Activated naive CD4-positive, alpha-beta T cell treated with anti-CD3 and anti-CD28 coated beads, Interleukin-2, amount 10 ng/mL, durations not matched to agents 7 days and 5 days (primary cell): ENCODE data around the gene PARP16.
A peak's percentile ranks its signal among the peaks of the same experiment; 100 is the strongest.

Source experiments
- CTCF ChIA-PET: fragments of 350-600 bp; sonication (Branson Sonifier 250); formaldehyde crosslinking; loops from one replicate; lab custom pipeline; 2021; ENCODE audit warnings: antibody characterized with exemption; lab: Charles Lee
- DNase-seq: peaks from one replicate; pipeline ENCODE4 v3.0.0-alpha.2; 2020
- H3K27ac Mint-ChIP-seq: one replicate; pipeline ENCODE4 v1.8.0; 2021; ENCODE audit warnings: mild to moderate bottlenecking, moderate library complexity, mixed read lengths
- H3K27me3 Mint-ChIP-seq: one replicate; pipeline ENCODE4 v1.8.0; 2021; ENCODE audit warnings: mild to moderate bottlenecking, mixed read lengths
- H3K36me3 Mint-ChIP-seq: one replicate; pipeline ENCODE4 v1.8.0; 2021; ENCODE audit warnings: mixed read lengths
- H3K4me1 Mint-ChIP-seq: one replicate; pipeline ENCODE4 v1.8.0; 2021; ENCODE audit warnings: mixed read lengths
- H3K4me3 Mint-ChIP-seq: one replicate; pipeline ENCODE4 v1.8.0; 2021; ENCODE audit warnings: mild to moderate bottlenecking, moderate library complexity, mixed read lengths
- H3K9me3 Mint-ChIP-seq: one replicate; pipeline ENCODE4 v1.8.0; 2021; ENCODE audit warnings: mixed read lengths

PARP16 gene

DNA sequence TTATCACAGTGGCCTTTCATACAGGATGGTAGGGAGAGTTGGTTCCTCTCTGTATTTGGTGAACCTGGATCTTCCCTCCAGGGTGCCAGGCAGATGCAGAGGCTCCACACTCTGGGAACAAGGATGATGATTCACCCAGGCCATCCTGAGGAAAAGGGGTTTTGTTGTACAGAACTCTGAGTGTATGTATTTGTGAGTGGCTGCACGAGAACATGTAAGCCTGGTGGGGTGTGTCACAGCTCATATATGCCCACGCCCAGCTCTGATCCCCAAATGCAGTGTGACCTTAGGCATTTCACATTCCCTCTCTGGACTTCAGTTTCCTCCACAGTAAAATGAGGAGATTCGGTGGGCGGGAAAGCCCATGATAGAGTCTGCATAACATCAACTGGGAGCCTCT lies 63.8 kb downstream of the PARP16 start:
- CTCF ChIA-PET: no interaction called here
- Mint-ChIP-seq H3K9me3 (no peaks in the 10 kb centered on the region), H3K4me1 (no peaks in the 10 kb centered on the region), H3K36me3 (no peaks in the 10 kb centered on the region), H3K4me3 (no peak overlapping the region), H3K27ac (no peak overlapping the region), H3K27me3 (peaks cover 14% of the 10 kb centered on the region)
- DNase-seq: no peak

DNA sequence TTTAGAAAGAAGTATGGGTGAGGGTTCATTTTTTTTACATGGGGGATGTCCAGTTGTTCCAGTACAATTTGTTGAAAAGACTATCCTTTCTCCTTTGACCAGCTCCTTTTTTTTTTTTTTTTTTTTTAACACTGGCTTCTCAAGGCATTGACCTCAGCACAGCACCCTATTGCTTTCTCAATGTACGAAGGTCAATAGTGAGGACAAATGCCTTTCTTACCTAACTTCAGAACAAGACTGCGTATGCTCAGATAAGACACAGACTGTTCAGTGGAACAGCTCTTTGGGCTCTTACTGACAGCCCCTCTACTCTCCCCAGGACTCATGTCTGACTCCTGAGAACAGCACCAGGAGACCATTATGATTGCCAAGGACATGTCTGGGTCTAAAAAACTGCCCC lies 65.0 kb downstream of the PARP16 start:
- Mint-ChIP-seq H3K9me3 (no peaks in the 10 kb centered on the region), H3K4me1 (no peaks in the 10 kb centered on the region), H3K27me3 (peaks cover 14% of the 10 kb centered on the region), H3K36me3 (no peaks in the 10 kb centered on the region), H3K27ac (no peak overlapping the region), H3K4me3 (no peak overlapping the region)
- no peak for DNase-seq
- CTCF ChIA-PET: interaction anchor here (1.2 kb wide), 1 partner anchor 10 kb away, joined by 3 read pairs; no protein-coding TSS in a partner anchor

DNA sequence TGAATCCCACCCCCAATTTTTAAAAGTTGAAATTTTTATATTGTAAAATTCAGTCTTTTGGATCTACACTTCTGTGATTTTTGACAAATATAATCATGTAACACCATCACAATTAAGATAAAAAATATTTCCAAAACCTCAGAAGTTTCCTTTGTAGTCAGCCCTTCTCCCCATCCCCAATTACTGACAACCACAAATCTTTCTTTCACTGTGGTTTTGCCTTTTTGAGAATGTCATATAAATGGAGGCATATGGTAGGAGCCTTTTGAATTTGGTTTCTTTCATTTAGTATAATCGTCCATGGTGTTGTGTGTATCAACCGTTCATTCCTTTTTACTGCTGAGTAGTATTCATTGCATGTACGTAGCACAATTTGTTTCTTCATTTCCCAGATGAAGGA lies 67.5 kb downstream of the PARP16 start:
- Mint-ChIP-seq H3K27ac (no peak overlapping the region), H3K27me3 (peaks cover 14% of the 10 kb centered on the region), H3K4me1 (no peaks in the 10 kb centered on the region), H3K36me3 (no peaks in the 10 kb centered on the region), H3K4me3 (no peak overlapping the region), H3K9me3 (no peaks in the 10 kb centered on the region)
- no peak for DNase-seq
- CTCF ChIA-PET: no interaction called here

DNA sequence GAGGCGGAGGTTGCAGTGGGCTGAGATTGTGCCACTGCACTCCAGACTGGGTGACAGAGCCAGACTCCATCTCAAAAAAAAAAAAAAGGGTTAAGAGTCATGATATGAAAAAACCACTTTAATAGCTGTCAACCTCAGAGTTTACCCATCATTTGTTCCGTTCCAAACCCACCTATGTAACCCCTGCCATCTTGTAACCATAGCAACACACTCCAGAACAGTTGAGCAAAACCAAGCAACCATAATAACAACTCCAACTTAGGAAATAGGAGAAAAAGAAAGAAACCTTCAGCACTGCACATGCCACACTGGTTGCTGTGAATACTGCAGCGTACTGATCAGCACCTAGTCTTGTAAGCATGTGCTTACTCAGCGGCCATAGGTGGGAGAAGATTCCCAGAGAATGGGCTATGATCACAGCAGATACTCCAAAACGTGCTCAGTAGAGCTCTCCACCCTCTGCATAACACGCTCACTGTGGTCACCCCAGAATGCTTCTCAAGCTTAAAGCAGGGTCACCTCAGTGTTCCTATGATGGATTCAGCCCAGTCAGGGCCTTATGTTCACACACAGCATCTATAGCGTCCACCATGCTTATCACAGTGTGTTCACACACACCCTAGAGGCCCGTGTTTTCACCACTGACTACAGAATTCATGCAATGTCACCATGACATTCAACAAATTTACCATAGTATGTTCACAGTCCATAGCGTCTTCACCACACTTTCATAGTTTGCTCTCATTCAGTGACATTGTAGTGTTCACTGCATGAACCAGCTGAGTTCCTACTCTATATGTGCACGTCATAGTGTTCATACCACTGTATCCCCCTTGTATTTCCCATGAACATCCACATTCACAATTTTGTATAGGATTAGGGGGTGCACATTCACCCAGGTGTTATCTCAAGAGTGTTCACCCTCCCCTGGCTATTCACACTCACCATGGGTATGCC lies 68.9 kb downstream of the PARP16 start:
- Mint-ChIP-seq H3K27ac (no peak overlapping the region), H3K27me3 (peaks cover 8% of the 10 kb centered on the region), H3K4me1 (no peaks in the 10 kb centered on the region), H3K4me3 (no peak overlapping the region), H3K36me3 (no peaks in the 10 kb centered on the region), H3K9me3 (no peaks in the 10 kb centered on the region)
- CTCF ChIA-PET: interaction anchor here (1.1 kb wide), 1 partner anchor 21 kb away, joined by 3 read pairs; no protein-coding TSS in a partner anchor
- DNase-seq: no peak

DNA sequence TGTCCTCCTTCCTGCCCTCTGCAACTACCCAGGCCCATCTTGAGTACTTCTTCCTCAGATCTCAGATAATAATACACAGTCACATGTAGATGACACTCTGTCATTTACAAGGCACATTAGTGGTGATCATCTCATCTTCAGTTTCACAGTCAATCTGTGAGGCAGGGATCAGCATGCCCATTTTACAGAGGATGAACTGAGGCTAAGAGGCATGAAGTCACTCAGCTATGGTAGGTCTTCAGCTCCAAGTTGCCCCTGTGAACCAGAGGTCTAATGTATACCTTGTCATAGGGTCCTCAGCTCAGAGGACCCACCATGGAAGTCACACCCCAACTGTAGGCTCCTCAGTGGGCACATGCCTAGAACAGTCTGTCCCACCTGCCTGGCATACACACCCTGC lies 71.2 kb downstream of the PARP16 start:
- Mint-ChIP-seq H3K4me1 (no peaks in the 10 kb centered on the region), H3K27ac (no peak overlapping the region), H3K9me3 (no peaks in the 10 kb centered on the region), H3K4me3 (no peak overlapping the region), H3K27me3 (no peaks in the 10 kb centered on the region), H3K36me3 (no peaks in the 10 kb centered on the region)
- no peak for DNase-seq
- CTCF ChIA-PET: interaction anchor here (0.7 to 1.4 kb wide), 2 partner anchors 8 to 51 kb away, joined by 3 to 4 read pairs; no protein-coding TSS in a partner anchor

DNA sequence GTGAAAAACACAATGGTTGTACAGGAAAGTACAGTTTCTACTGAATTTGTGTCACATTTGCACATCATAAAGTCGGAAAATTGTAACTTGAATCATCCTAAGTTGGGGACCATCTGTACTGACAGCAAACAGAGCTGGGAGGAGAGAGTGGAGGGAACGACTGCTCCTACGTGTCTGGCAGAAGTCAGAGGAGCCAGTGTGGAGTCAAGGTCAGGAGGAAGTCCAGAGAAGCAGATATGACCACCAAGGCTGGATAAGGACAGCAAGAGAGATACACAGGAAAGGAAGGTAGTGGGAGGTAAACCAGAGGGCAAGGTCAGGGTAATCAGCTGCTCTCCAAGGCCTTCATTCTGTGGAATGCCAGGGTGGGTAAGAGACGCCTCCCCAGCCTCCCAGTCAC lies 72.7 kb downstream of the PARP16 start:
- CTCF ChIA-PET: no interaction called here

DNA sequence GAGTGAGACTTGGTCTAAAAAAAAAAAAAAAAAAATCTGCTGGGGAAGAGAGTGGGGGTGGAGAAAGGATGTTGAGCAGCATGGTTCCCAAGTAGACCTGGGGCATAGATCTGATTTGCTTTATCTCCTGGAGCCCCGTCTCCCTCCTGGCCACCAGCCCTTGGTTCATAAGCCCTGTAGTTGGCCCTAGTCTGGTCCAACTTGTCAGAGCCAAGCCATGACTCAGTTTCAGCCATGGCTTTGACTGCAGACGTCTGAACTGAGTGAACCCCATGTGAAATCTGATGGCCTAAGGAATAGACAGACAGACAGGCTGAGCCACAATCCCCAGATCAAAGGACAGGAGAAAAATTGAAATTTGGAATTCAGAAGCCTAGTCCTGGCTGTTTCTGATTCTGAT lies 73.4 kb downstream of the PARP16 start:
- no peaks in the 10 kb centered on the region for H3K4me1 Mint-ChIP-seq
- H3K9me3 Mint-ChIP-seq: no peaks in the 10 kb centered on the region
- CTCF ChIA-PET: interaction anchor here (0.6 kb wide), 1 partner anchor 43 kb away, joined by 3 read pairs; no protein-coding TSS in a partner anchor
- H3K27me3 Mint-ChIP-seq: peaks cover 5% of the 10 kb centered on the region
- H3K27ac Mint-ChIP-seq: no peak overlapping the region
- DNase-seq: no peak
- H3K4me3 Mint-ChIP-seq: no peak overlapping the region
- H3K36me3 Mint-ChIP-seq: no peaks in the 10 kb centered on the region

More for the DNA sequence above, 72.7 kb downstream of the PARP16 start:
- Mint-ChIP-seq H3K4me3 (no peak overlapping the region), H3K4me1 (no peaks in the 10 kb centered on the region), H3K27ac (no peak overlapping the region), H3K27me3 (peaks cover 5% of the 10 kb centered on the region), H3K9me3 (no peaks in the 10 kb centered on the region), H3K36me3 (no peaks in the 10 kb centered on the region)
- no peak for DNase-seq

DNA sequence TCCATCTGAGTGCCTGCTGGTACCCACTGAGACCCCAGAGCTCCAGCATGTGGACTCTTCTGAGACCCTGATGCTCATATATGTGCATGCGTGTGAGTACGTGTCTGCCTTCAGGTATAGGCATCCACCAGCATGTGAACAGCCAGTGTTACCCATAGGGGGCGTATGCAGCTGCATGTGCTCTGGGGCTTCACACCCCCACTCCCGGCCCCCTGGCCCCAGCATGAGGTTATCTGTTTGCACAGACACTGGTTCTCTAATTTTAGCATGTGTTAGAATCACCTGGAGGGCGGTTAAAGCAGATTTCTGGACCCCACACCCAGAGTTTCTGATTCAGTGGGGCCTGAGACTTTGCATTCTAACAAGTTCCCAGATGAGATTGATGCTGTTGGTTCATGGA lies 74.6 kb downstream of the PARP16 start:
- Mint-ChIP-seq H3K4me1 (no peaks in the 10 kb centered on the region), H3K27ac (no peak overlapping the region), H3K27me3 (peaks cover 5% of the 10 kb centered on the region), H3K9me3 (no peaks in the 10 kb centered on the region), H3K36me3 (no peaks in the 10 kb centered on the region), H3K4me3 (no peak overlapping the region)
- peak; percentile 52 for DNase-seq
- CTCF ChIA-PET: interaction anchor here (0.7 to 2.3 kb wide), 4 partner anchors 10 to 40 kb away, joined by 3 to 12 read pairs (median 3); no protein-coding TSS in a partner anchor

DNA sequence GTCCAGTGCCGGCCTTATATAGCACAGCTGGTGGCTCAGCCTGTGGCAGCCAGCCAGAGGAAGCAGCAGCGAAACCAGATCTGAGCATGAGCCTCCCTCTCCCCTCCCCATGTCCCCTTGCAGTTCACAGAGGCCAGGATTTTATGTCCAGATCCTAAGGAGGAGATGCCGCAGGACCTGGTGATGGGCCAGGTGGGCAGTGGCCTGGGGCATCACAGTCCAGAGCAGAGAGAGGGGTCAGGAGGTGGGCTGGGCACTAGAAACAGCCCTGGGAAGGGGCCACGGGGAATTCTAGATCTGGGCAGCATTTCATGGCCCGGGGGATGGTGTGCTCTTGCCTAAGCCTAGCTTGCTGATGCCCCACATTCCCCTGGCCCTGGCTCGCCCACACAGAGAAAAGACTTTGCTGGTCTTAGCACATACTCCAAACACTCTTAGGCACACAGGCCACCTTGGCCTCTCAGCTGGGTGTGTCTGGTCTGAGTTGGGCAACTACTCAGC lies 75.2 kb downstream of the PARP16 start:
- no peak overlapping the region for H3K27ac Mint-ChIP-seq
- H3K27me3 Mint-ChIP-seq: peaks cover 5% of the 10 kb centered on the region
- H3K36me3 Mint-ChIP-seq: no peaks in the 10 kb centered on the region
- CTCF ChIA-PET: interaction anchor here (0.7 to 2.3 kb wide), 4 partner anchors 9 to 41 kb away, joined by 3 to 12 read pairs (median 3); no protein-coding TSS in a partner anchor
- no peaks in the 10 kb centered on the region for H3K9me3 Mint-ChIP-seq
- no peak overlapping the region for H3K4me3 Mint-ChIP-seq
- no peak for DNase-seq
- no peaks in the 10 kb centered on the region for H3K4me1 Mint-ChIP-seq

DNA sequence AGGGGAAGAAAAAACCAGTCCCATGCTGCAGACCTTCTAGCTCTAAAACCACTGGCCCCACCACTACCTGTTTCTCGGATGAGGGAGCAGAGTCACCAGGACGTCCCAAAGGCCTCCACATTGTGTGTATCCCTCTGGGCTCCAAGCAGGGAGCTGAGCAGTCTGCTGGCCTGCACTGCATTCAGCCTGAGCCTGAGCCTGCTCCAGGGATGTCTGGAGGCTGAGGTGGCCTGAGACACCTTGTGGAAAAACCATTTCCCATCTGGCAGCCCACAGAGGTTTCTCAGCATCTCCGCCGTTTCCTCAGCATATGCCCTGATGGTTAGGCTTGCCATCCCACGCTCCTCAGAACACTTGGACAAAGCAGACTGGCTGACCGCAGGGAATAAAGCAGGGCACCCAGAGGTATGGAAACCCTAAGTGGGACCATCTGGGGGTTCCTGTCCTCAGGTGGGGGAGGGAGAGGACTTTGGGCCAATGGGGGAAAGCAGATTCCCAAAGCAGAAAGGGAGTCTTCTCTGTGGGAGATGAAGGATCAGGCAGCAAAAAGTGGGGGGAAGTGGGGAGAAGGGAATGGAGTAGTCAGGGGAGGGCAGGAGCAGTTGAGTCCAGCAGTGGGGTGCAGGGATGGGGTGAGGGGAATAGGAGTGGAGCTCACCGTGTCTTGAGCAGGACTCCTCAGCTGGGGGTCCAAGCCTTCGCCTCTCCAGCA lies 75.8 kb downstream of the PARP16 start, which contains the start of gene CILP:
Gene CILP, minus strand, starts transcription at position 704 of the 712 bp plus-strand sequence. CDS start 1,718 bp downstream, outside the sequence.
- Mint-ChIP-seq H3K4me1 (no peaks in the 10 kb centered on the region), H3K27me3 (peaks cover 5% of the 10 kb centered on the region), H3K4me3 (no peak within 1 kb of the TSS), H3K9me3 (no peaks in the 10 kb centered on the region), H3K27ac (no peak within 1 kb of the TSS), H3K36me3 (no peaks in the 10 kb centered on the region)
- CTCF ChIA-PET: interaction anchor here (1.0 to 2.3 kb wide), 2 partner anchors 9 to 15 kb away, joined by 3 to 12 read pairs; no protein-coding TSS in a partner anchor
- DNase-seq: no peak

DNA sequence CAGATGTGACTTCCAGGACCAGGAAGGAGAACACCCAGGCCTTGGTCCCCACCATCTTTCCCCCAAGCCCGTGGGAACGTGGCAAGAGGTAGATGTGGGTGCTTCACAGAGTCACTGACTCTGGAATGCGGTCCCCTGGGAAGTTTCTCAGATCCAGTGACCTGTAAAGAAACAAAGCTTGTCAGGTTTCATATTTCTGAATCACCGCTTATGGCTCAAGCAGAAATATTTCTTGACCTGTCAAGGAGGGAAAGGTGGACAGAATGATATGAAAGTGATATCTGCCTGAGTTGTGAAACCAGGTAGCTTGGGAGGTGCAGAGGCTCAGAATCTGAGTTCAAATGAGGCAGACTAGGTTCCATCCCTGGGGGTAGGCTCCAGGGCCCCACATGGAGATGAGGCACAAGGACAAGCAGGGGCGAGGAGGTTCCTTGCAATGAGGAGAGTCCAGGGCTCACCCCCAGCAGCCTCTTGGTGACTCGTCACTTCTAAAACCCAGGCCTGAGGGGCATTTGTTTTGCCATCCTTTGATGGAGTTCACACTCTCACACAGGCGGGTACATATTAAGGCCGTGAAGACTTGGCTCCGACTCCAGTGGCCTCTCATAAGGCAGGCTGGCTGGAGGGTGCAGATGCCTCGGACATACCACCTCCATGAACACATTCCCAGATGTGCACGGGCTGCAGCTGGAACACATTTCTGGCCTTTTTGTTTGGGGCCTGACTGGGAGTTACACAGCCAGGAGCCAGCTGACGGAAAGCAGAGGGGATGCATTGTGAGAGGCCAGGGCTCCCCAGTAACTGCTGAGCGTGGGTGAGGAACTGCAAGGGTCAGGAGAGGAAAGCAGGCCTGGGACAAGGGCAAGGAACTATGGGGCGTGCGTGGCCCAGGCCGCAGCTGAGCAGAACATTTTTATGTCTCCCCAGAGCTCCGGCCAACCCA lies 76.7 kb downstream of the PARP16 start:
- H3K27me3 Mint-ChIP-seq: peaks cover 5% of the 10 kb centered on the region
- no peak overlapping the region for H3K27ac Mint-ChIP-seq
- no peaks in the 10 kb centered on the region for H3K36me3 Mint-ChIP-seq
- H3K9me3 Mint-ChIP-seq: no peaks in the 10 kb centered on the region
- no peak for DNase-seq
- no peak overlapping the region for H3K4me3 Mint-ChIP-seq
- no peaks in the 10 kb centered on the region for H3K4me1 Mint-ChIP-seq
- CTCF ChIA-PET: interaction anchor here (0.6 kb wide), 1 partner anchor 166 kb away, joined by 3 read pairs; no protein-coding TSS in a partner anchor

DNA sequence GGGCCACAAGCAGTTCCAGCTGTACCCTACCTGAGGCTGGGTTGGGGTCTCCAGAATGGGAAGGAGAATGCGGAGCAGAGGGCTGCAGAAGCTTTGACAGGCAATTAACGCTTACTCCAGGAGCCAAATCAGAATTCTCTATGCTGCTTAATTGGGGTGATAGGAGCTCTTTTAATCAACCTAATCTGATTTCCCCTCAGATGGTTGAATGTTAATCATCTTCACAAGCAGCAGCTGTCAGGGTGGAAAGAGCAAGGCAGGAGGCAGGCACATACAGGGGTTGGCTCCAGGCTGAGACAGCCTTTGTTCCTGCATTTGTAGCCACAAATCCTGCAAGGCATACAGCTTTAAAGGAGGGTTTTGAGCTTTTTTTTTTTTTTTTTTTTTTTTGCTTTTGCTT lies 78.0 kb downstream of the PARP16 start:
- no peak overlapping the region for H3K27ac Mint-ChIP-seq
- no peaks in the 10 kb centered on the region for H3K4me1 Mint-ChIP-seq
- H3K4me3 Mint-ChIP-seq: no peak overlapping the region
- no peaks in the 10 kb centered on the region for H3K9me3 Mint-ChIP-seq
- CTCF ChIA-PET: interaction anchor here (0.6 kb wide), 3 partner anchors 75 to 112 kb away, joined by 3 read pairs; no protein-coding TSS in a partner anchor
- no peaks in the 10 kb centered on the region for H3K36me3 Mint-ChIP-seq
- DNase-seq: no peak
- H3K27me3 Mint-ChIP-seq: peaks cover 12% of the 10 kb centered on the region
